ENCODE measurements around the gene GID8. TPM values are rescaled to one million over a fixed set of nuclear protein-coding genes. Genes with fewer than 3 reads are reported as not detected.

GID8 gene
- total RNA-seq, 1 experiment from 2014 or later = 35.6 TPM

DNA sequence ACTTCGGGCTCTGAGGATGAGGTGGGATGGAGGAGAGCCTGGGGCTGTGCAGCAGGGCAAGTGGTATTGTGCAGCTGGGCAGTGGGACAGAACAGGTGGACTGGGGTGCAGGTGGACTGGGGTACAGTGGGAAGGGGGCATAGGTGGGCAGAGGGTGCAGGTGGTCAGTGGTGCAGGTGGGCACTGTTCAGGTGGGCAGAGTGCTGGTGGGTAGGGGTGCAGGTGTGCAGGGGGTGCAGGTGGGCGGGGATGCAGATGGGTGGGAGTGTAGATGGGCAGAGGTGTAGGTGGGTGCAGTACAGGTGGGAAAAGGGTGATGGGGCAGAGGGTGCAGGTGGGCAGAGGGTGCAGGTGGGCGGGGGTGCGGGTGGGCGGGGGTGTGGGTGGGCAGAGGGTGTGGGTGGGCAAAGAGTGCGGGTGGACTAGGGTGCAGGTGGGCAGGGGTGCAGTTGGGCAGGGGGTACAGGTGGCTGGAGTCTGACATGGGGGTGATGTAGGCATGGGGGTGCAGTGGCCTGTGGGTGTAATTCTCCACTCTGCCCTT is 48.4 kb downstream of the GID8 start (continued):
- TF ChIP-seq CTCF (IDR thresholded peaks at IDR 0.05 in 2 of 3, conservative IDR thresholded peaks at IDR 0.05 in 1 of 3; ENCODE audit: borderline replicate concordance in 1 of 3, insufficient read depth in 1 of 3, low read depth in 2 of 3, low read length in 2 of 3) = no peak
- TF ChIP-seq SP1 (IDR thresholded peaks at IDR 0.05; ENCODE audit: low read depth) = no peak
- TF ChIP-seq EZH2 (IDR thresholded peaks at IDR 0.05) = no peak
- no peak for TF ChIP-seq POLR2AphosphoS5 (IDR thresholded peaks at IDR 0.05; ENCODE audit: low read depth, low read length)
- TF ChIP-seq CEBPB (IDR thresholded peaks at IDR 0.05; ENCODE audit: low read depth) = no peak
- no peak for TF ChIP-seq EZH2phosphoT487 (IDR thresholded peaks at IDR 0.05; ENCODE audit: borderline replicate concordance)

DNA sequence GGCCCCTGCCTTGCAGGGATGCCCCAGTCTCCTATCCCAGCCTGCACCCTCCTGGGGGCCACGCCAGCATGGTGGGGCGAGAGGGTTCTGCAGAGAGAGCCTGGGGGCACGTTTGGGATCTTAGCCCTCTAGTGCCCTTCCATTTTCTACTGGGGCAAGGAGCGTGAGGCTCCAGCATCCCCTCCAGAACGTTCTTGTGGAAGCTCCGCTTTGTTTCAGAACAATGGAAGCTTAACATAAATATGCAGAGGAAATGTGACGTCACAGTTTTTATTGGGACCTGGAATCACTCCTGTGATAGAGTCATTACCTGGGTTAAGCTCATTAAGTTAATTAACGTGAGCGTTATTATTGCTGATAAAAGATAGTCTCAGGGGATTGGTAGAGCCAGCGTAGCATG is 49.2 kb downstream of the GID8 start:
- no peak overlapping the region for H3K4me2 ChIP-seq (ENCODE audit: low read length)
- no peak overlapping the region for H3K27ac ChIP-seq (ENCODE audit: low read depth, low read length)
- no peaks in the 10 kb centered on the region for H3K4me1 ChIP-seq (ENCODE audit: control insufficient read depth in 1 of 2, insufficient read depth in 2 of 2, low read length in 2 of 2)
- H3K27me3 ChIP-seq (ENCODE audit: insufficient read depth, low read length) = no peaks in the 10 kb centered on the region
- TF ChIP-seq ZNF274 (IDR thresholded peaks at IDR 0.05; ENCODE audit: low read depth, low read length) (no peak), CEBPB (IDR thresholded peaks at IDR 0.05; ENCODE audit: low read depth) (no peak), ELF1 (IDR thresholded peaks at IDR 0.05; ENCODE audit: borderline replicate concordance, low read depth) (no peak)
- ChIA-PET CTCF (no interaction called here), RAD21 (ENCODE audit: low non-redundant PET in 1 of 2, low total read pairs in 2 of 2, uncharacterized antibody in 2 of 2, unreplicated experiment in 2 of 2) (interaction anchor here in 1 of 2 experiments (0.8 kb wide), 1 partner anchor 22 kb away, joined by 7 read pairs; no protein-coding TSS in a partner anchor), POLR2A (no interaction called here)
- ATAC-seq (no peak), DNase-seq (ENCODE audit: low read depth, low spot score) (no peak)
- H4K20me1 ChIP-seq (ENCODE audit: insufficient read depth) = no peaks in the 10 kb centered on the region
- H3K9me3 ChIP-seq (ENCODE audit: control insufficient read depth in 1 of 2, insufficient read depth in 1 of 2, low read depth in 1 of 2, low read length in 2 of 2) = no peaks in the 10 kb centered on the region
- intact Hi-C loops (cut with micrococcal nuclease) = no loop called here
- no peak overlapping the region for H3K9ac ChIP-seq (ENCODE audit: low read length)
- BruUV-seq (replicated peaks) = no TSS peak
- no peaks in the 10 kb centered on the region for H3K36me3 ChIP-seq (ENCODE audit: control insufficient read depth in 1 of 2, insufficient read depth in 2 of 2, low read length in 2 of 2)
- no peaks in the 10 kb centered on the region for H3K79me2 ChIP-seq (ENCODE audit: insufficient read depth, low read length)
- no peak overlapping the region for H2AFZ ChIP-seq (ENCODE audit: low read depth, low read length, poor library complexity, severe bottlenecking)
- H3K9me2 ChIP-seq (ENCODE audit: insufficient read depth) = no peaks in the 10 kb centered on the region
- H3K4me3 ChIP-seq (replicated peaks in 1 of 2; ENCODE audit: low read depth in 1 of 2, low read length in 2 of 2) = no peak overlapping the region
